ENCODE results near the gene APOL1.

DNA sequence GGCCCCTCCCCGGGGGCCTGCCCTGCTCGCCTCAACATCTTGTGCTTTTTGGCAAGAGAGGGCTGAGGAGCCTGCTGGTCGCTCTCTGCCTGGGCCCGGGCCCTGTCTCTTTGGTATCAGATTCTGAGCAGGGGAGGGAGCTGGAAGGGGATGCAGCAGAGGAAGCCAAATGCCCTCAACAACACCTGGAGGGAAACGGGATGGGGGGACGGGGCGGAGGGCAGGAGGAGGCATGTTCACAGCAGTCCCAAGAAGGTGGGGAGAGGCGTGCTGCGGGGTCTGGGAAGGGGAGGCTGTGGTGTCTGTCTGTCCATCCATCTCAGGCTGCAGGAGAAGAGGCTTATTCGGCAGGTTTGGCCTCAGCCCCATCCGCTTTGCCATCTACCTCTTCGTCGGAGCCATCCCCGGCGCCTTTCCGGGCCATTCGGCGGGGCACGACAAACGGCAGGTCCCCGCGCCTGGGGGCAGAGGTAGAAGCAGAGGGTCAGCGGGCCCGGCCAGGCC is 29.4 kb downstream of the APOL1 start:
- no peak for TF ChIP-seq POLR2A (IDR thresholded peaks at IDR 0.05)
- TF ChIP-seq, protein P1, sequence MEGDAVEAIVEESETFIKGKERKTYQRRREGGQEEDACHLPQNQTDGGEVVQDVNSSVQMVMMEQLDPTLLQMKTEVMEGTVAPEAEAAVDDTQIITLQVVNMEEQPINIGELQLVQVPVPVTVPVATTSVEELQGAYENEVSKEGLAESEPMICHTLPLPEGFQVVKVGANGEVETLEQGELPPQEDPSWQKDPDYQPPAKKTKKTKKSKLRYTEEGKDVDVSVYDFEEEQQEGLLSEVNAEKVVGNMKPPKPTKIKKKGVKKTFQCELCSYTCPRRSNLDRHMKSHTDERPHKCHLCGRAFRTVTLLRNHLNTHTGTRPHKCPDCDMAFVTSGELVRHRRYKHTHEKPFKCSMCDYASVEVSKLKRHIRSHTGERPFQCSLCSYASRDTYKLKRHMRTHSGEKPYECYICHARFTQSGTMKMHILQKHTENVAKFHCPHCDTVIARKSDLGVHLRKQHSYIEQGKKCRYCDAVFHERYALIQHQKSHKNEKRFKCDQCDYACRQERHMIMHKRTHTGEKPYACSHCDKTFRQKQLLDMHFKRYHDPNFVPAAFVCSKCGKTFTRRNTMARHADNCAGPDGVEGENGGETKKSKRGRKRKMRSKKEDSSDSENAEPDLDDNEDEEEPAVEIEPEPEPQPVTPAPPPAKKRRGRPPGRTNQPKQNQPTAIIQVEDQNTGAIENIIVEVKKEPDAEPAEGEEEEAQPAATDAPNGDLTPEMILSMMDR (IDR thresholded peaks at IDR 0.05): no peak
